ENCODE data around the gene CNKSR3. TPM values are rescaled to one million over a fixed set of nuclear protein-coding genes. Genes with fewer than 3 reads are reported as not detected.

The CNKSR3 gene
- total RNA-seq, 1 experiment from 2014 or later, result 3.9 TPM

GRCh38 chr6:154434662-154435061, 75.8 kb downstream of the CNKSR3 start:
- Mint-ChIP-seq H3K4me1 (ENCODE audit: insufficient read depth, unreplicated experiment) (no peaks in the 10 kb centered on the region), H3K9me3 (ENCODE audit: unreplicated experiment) (no peaks in the 10 kb centered on the region), H3K36me3 (ENCODE audit: insufficient read depth, unreplicated experiment) (peaks cover 15% of the 10 kb centered on the region), H3K27ac (ENCODE audit: low read depth, unreplicated experiment) (no peak overlapping the region), H3K4me3 (ENCODE audit: unreplicated experiment) (no peak overlapping the region), H3K27me3 (ENCODE audit: insufficient read depth, unreplicated experiment) (no peaks in the 10 kb centered on the region)
- TF ChIP-seq CTCF (IDR thresholded peaks at IDR 0.05; ENCODE audit: unreplicated experiment), result no peak
- ChIA-PET CTCF (interaction anchor here (0.6 kb wide), 1 partner anchor 158 kb away, joined by 3 read pairs; no protein-coding TSS in a partner anchor), POLR2A (no interaction called here)
- no TSS peak for BruUV-seq (replicated peaks)
- intact Hi-C loops (cut with micrococcal nuclease), result no loop called here
- DNase-seq (ENCODE audit: unreplicated experiment), result no peak

- no peaks in the 10 kb centered on the region for H3K9me3 Mint-ChIP-seq (ENCODE audit: unreplicated experiment)
- POLR2A ChIA-PET, result no interaction called here
- H3K27me3 Mint-ChIP-seq (ENCODE audit: insufficient read depth, unreplicated experiment), result no peaks in the 10 kb centered on the region
- intact Hi-C loops (cut with micrococcal nuclease), result no loop called here
- H3K4me3 Mint-ChIP-seq (ENCODE audit: unreplicated experiment), result no peak overlapping the region
- CTCF ChIA-PET, result interaction anchor here (0.6 to 0.7 kb wide), 2 partner anchors 11 to 221 kb away, joined by 3 read pairs; no protein-coding TSS in a partner anchor
- peaks cover 6% of the 10 kb centered on the region for H3K36me3 Mint-ChIP-seq (ENCODE audit: insufficient read depth, unreplicated experiment)
- no peak for DNase-seq (ENCODE audit: unreplicated experiment)
- no peaks in the 10 kb centered on the region for H3K4me1 Mint-ChIP-seq (ENCODE audit: insufficient read depth, unreplicated experiment)
- no TSS peak for BruUV-seq (replicated peaks)
- TF ChIP-seq CTCF (IDR thresholded peaks at IDR 0.05; ENCODE audit: unreplicated experiment), result no peak
- no peak overlapping the region for H3K27ac Mint-ChIP-seq (ENCODE audit: low read depth, unreplicated experiment)
Observed at GRCh38 chr6:154433477-154434241, 76.8 kb downstream of the CNKSR3 start.

GRCh38 chr6:154432533-154433476, 77.7 kb downstream of the CNKSR3 start:
- BruUV-seq (replicated peaks), result no TSS peak
- H3K27ac Mint-ChIP-seq (ENCODE audit: low read depth, unreplicated experiment), result no peak overlapping the region
- no peak overlapping the region for H3K4me3 Mint-ChIP-seq (ENCODE audit: unreplicated experiment)
- intact Hi-C loops (cut with micrococcal nuclease), result no loop called here
- no peak for DNase-seq (ENCODE audit: unreplicated experiment)
- H3K36me3 Mint-ChIP-seq (ENCODE audit: insufficient read depth, unreplicated experiment), result peaks cover 6% of the 10 kb centered on the region
- POLR2A ChIA-PET, result no interaction called here
- no peaks in the 10 kb centered on the region for H3K4me1 Mint-ChIP-seq (ENCODE audit: insufficient read depth, unreplicated experiment)
- H3K27me3 Mint-ChIP-seq (ENCODE audit: insufficient read depth, unreplicated experiment), result no peaks in the 10 kb centered on the region
- CTCF ChIA-PET, result interaction anchor here (0.6 to 0.7 kb wide), 3 partner anchors 12 to 278 kb away, joined by 3 read pairs; no protein-coding TSS in a partner anchor
- no peak for TF ChIP-seq CTCF (IDR thresholded peaks at IDR 0.05; ENCODE audit: unreplicated experiment)
- H3K9me3 Mint-ChIP-seq (ENCODE audit: unreplicated experiment), result no peaks in the 10 kb centered on the region

- Mint-ChIP-seq H3K9me3 (ENCODE audit: unreplicated experiment) (no peaks in the 10 kb centered on the region), H3K36me3 (ENCODE audit: insufficient read depth, unreplicated experiment) (peaks cover 5% of the 10 kb centered on the region), H3K27ac (ENCODE audit: low read depth, unreplicated experiment) (no peak overlapping the region), H3K4me3 (ENCODE audit: unreplicated experiment) (no peak overlapping the region), H3K27me3 (ENCODE audit: insufficient read depth, unreplicated experiment) (no peaks in the 10 kb centered on the region), H3K4me1 (ENCODE audit: insufficient read depth, unreplicated experiment) (no peaks in the 10 kb centered on the region)
- intact Hi-C loops (cut with micrococcal nuclease), result no loop called here
- TF ChIP-seq CTCF (IDR thresholded peaks at IDR 0.05; ENCODE audit: unreplicated experiment), result no peak
- DNase-seq (ENCODE audit: unreplicated experiment), result no peak
- ChIA-PET POLR2A (interaction anchor here (0.7 kb wide), 1 partner anchor 12 kb away, joined by 3 read pairs; no protein-coding TSS in a partner anchor), CTCF (no interaction called here)
- BruUV-seq (replicated peaks), result no TSS peak
Observed at GRCh38 chr6:154430481-154430919, 80.0 kb downstream of the CNKSR3 start.

Measured in MCF 10A (cell line).